A549 (cell line): Measurements from ENCODE around the gene NEK1.

Experiments
- CEBPB ChIP-seq, 2 experiments: fragments of >200 bp in 1 of 2; sonication (Bioruptor Twin) in 1 of 2; formaldehyde crosslinking in 1 of 2; IDR thresholded peaks; 2 replicates each; pipeline ENCODE4 v1.6.1; 2012 to 2016
- CTCF ChIP-seq: fragments of >200 bp; sonication (Bioruptor Twin); formaldehyde crosslinking; IDR thresholded peaks from 3 replicates; pipeline ENCODE4 v1.5.1; 2016
- JUN ChIP-seq, 2 experiments: fragments of >200 bp; sonication (Bioruptor Twin); formaldehyde crosslinking; IDR thresholded peaks; 2 replicates in 1 of 2; 3 replicates in 1 of 2; pipeline ENCODE4 v1.6.1; 2016 to 2017
- MAX ChIP-seq: IDR thresholded peaks from 2 replicates; pipeline ENCODE4 v1.6.1; 2012
- RAD21 ChIP-seq, 2 experiments: fragments of >200 bp in 1 of 2; sonication (Bioruptor Twin) in 1 of 2; formaldehyde crosslinking in 1 of 2; IDR thresholded peaks in 1 of 2; conservative IDR thresholded peaks in 1 of 2; 2 replicates in 1 of 2; 3 replicates in 1 of 2; pipeline ENCODE4 v1.6.1; 2012 to 2018; ENCODE audit warnings: inconsistent platforms in 1 of 2

GRCh38 chr4:169428376-169428775 lies 184.0 kb downstream of the NEK1 start:
- TF ChIP-seq CTCF (no peak), RAD21 (conservative IDR thresholded peaks at IDR 0.05 in 1 of 2, IDR thresholded peaks at IDR 0.05 in 1 of 2) (no peak), MAX (no peak), JUN (IDR thresholded peaks at IDR 0.05) (no peak), CEBPB (IDR thresholded peaks at IDR 0.05) (no peak)
